ENCODE measurements around the gene PKLR. TPM values are rescaled to one million over a fixed set of nuclear protein-coding genes. Genes with fewer than 3 reads are reported as not detected.

Gene PKLR
- total and polyA plus RNA-seq, 2 donors (not counting 1 experiment from before 2014, with no cell fraction given), result not detected

DNA sequence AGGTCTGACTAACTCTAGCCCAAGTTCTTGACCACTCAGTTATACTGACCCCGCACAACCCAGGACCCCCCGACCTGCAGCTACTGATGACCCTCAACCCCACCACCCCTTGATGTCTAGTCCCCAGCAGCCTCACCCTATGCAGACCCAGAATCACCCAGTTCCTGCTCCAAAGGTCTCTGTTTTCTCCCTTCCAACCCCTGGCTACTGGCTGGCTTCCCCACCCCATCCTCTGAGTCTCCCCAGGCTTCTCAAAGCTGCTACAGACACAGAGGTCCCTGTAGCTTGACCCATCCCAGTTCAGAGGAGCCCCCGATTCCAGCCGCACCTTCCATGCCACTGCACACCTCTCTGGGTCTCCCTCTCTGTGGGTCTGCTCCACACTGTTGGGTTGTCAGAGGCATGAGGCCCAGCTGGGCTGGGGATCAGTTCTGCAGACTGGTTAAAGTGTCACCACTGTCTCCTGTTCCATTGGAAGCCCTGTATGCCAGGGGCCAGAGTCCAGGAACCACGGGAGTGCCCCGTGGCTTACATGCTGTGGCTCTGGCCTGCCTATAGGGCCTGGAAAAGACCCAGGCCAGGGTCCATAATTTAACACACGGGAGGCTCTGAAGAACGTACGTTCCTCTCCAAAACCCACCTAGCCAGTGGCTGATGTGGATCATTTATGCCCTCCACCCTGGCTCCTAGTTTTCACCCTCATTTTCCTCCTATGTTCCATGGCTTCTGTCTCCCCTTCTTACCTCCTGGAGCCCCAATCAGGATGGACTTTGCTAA, 497 bp downstream of the PKLR start:
- no peak for TF ChIP-seq EZH2 (IDR thresholded peaks at IDR 0.05; ENCODE audit: borderline replicate concordance, insufficient read depth, low read depth, low read length, poor library complexity, severe bottlenecking)
- TF ChIP-seq CTCF (IDR thresholded peaks at IDR 0.05), result no peak
- POLR2A ChIA-PET, result no interaction called here
- no peaks in the 10 kb centered on the region for H3K9me3 Mint-ChIP-seq (ENCODE audit: insufficient read depth)
- Histone ChIP-seq H3K79me2 (ENCODE audit: control insufficient read depth, insufficient read depth, low read length) (no peaks in the 10 kb centered on the region), H3K9ac (ENCODE audit: low read length) (no peak overlapping the region), H3K4me1 (ENCODE audit: control insufficient read depth in 2 of 2, insufficient read depth in 2 of 2, low read length in 2 of 2) (peaks cover 0 to under 1% of the 10 kb centered on the region in 2 donors), H4K20me1 (ENCODE audit: control insufficient read depth, insufficient read depth, low read length, poor library complexity, severe bottlenecking) (no peaks in the 10 kb centered on the region), H3K4me2 (replicated peaks; ENCODE audit: low read depth, low read length, poor library complexity, severe bottlenecking) (no peak overlapping the region), H3K9me3 (ENCODE audit: control extremely low read depth in 1 of 3, control insufficient read depth in 2 of 3, insufficient read depth in 1 of 3, low read length in 2 of 3) (peaks cover 0 to 2% (median 0%) of the 10 kb centered on the region in 3 donors), H3K27ac (ENCODE audit: low read length in 2 of 2) (no peak overlapping the region), H3K36me3 (replicated peaks in 1 of 2; ENCODE audit: control extremely low read depth in 1 of 2, control insufficient read depth in 1 of 2, extremely low read depth in 1 of 2, insufficient read depth in 2 of 2, low read length in 1 of 2) (no peaks in the 10 kb centered on the region), H3K4me3 (ENCODE audit: control extremely low read depth in 1 of 5, extremely low read depth in 1 of 5, insufficient read depth in 1 of 5, low read depth in 2 of 5, low read length in 4 of 5) (no peak overlapping the region), H3K27me3 (replicated peaks in 1 of 4; ENCODE audit: control extremely low read depth in 1 of 4, control insufficient read depth in 3 of 4, insufficient read depth in 4 of 4, low read length in 3 of 4) (peaks cover 0 to 8% (median 3%) of the 10 kb centered on the region in 4 experiments), H2AFZ (ENCODE audit: insufficient read depth, low read depth, low read length, poor library complexity, severe bottlenecking) (no peak overlapping the region)
- intact Hi-C loops (cut with micrococcal nuclease), result no loop called here
- peaks cover 3% of the 10 kb centered on the region for H3K4me1 Mint-ChIP-seq
- no peak overlapping the region for H3K4me3 Mint-ChIP-seq
- no peak overlapping the region for H3K27ac Mint-ChIP-seq
- peaks cover 23% of the 10 kb centered on the region for H3K27me3 Mint-ChIP-seq
- CTCF ChIA-PET, result interaction anchor here (1.5 kb wide), 1 partner anchor 22 kb away, joined by 4 read pairs; no protein-coding TSS in a partner anchor
- ATAC-seq (ENCODE audit: low read depth), result no peak
- 90% methylated on average over 9 of the region's 9 CpGs for WGBS (ENCODE audit: insufficient coverage)
- DNase-seq, result no peak

DNA sequence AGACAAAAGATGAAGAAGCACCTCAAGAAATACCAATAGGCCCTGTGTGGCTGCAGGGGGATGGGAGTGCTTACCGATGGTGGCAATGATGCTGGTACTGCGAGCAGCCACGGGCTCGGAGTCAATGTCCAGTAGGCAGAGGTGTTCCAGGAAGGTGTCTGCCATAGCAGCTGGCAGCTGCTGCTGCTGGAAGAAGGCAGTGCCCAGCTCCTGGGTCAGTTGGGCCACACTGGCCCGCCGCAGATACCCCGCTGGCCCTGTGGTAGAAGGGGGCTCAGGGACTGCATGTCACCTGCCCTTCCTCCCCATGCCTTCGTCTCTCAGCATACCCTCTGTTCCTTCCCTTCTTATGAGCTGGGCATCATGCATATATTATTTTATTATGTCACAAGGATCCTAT, 1.2 kb downstream of the PKLR start:
- Histone ChIP-seq H4K20me1 (ENCODE audit: control insufficient read depth, insufficient read depth, low read length, poor library complexity, severe bottlenecking) (no peaks in the 10 kb centered on the region), H3K79me2 (ENCODE audit: control insufficient read depth, insufficient read depth, low read length) (no peaks in the 10 kb centered on the region), H2AFZ (ENCODE audit: insufficient read depth, low read depth, low read length, poor library complexity, severe bottlenecking) (no peak overlapping the region), H3K4me3 (ENCODE audit: control extremely low read depth in 1 of 5, extremely low read depth in 1 of 5, insufficient read depth in 1 of 5, low read depth in 2 of 5, low read length in 4 of 5) (no peak overlapping the region), H3K9me3 (ENCODE audit: control extremely low read depth in 1 of 3, control insufficient read depth in 2 of 3, insufficient read depth in 1 of 3, low read length in 2 of 3) (peaks cover 0 to 2% (median 0%) of the 10 kb centered on the region in 3 donors), H3K27me3 (replicated peaks in 1 of 4; ENCODE audit: control extremely low read depth in 1 of 4, control insufficient read depth in 3 of 4, insufficient read depth in 4 of 4, low read length in 3 of 4) (peaks cover 0 to 15% (median 10%) of the 10 kb centered on the region in 4 experiments), H3K27ac (ENCODE audit: low read length in 2 of 2) (no peak overlapping the region), H3K4me1 (ENCODE audit: control insufficient read depth in 2 of 2, insufficient read depth in 2 of 2, low read length in 2 of 2) (peaks cover 3 to 7% of the 10 kb centered on the region in 2 donors), H3K9ac (ENCODE audit: low read length) (no peak overlapping the region), H3K4me2 (replicated peaks; ENCODE audit: low read depth, low read length, poor library complexity, severe bottlenecking) (no peak overlapping the region), H3K36me3 (replicated peaks in 1 of 2; ENCODE audit: control extremely low read depth in 1 of 2, control insufficient read depth in 1 of 2, extremely low read depth in 1 of 2, insufficient read depth in 2 of 2, low read length in 1 of 2) (no peaks in the 10 kb centered on the region)
- TF ChIP-seq EZH2 (IDR thresholded peaks at IDR 0.05; ENCODE audit: borderline replicate concordance, insufficient read depth, low read depth, low read length, poor library complexity, severe bottlenecking), result no peak
- TF ChIP-seq CTCF (IDR thresholded peaks at IDR 0.05), result no peak
- H3K4me3 Mint-ChIP-seq, result no peak overlapping the region
- ChIA-PET POLR2A (no interaction called here), CTCF (interaction anchor here (1.5 kb wide), 1 partner anchor 22 kb away, joined by 4 read pairs; no protein-coding TSS in a partner anchor)
- no peaks in the 10 kb centered on the region for H3K9me3 Mint-ChIP-seq (ENCODE audit: insufficient read depth)
- H3K27me3 Mint-ChIP-seq, result peaks cover 26% of the 10 kb centered on the region
- no peak for DNase-seq
- no peak overlapping the region for H3K27ac Mint-ChIP-seq
- peaks cover 6% of the 10 kb centered on the region for H3K4me1 Mint-ChIP-seq
- intact Hi-C loops (cut with micrococcal nuclease), result no loop called here
- WGBS (ENCODE audit: insufficient coverage), result 98% methylated on average over 6 of the region's 8 CpGs
- no peak for ATAC-seq (ENCODE audit: low read depth)

Data from B cell (primary cell).